Keratinocyte (primary cell): ENCODE data around the gene RALGPS1.

Experiments
- EZH2 ChIP-seq: IDR thresholded peaks from one replicate; pipeline ENCODE4 v1.6.1; 2012; ENCODE audit warnings: inconsistent platforms, mild to moderate bottlenecking, low read length, moderate library complexity
- TF ChIP-seq, protein P1 (sequence below), 3 experiments: IDR thresholded peaks in 1 of 3; conservative IDR thresholded peaks in 1 of 3; optimal IDR thresholded peaks in 1 of 3; 2 replicates in 2 of 3; 3 replicates in 1 of 3; pipeline versions ENCODE3 to v1.5.1; 2011; ENCODE audit warnings: low read length in 3 of 3, mild to moderate bottlenecking in 3 of 3, moderate library complexity in 2 of 3, control low read depth in 1 of 3, inconsistent platforms in 1 of 3; ENCODE audit not compliant: insufficient read depth in 2 of 3; ENCODE audit errors: extremely low read depth in 1 of 3

DNA sequence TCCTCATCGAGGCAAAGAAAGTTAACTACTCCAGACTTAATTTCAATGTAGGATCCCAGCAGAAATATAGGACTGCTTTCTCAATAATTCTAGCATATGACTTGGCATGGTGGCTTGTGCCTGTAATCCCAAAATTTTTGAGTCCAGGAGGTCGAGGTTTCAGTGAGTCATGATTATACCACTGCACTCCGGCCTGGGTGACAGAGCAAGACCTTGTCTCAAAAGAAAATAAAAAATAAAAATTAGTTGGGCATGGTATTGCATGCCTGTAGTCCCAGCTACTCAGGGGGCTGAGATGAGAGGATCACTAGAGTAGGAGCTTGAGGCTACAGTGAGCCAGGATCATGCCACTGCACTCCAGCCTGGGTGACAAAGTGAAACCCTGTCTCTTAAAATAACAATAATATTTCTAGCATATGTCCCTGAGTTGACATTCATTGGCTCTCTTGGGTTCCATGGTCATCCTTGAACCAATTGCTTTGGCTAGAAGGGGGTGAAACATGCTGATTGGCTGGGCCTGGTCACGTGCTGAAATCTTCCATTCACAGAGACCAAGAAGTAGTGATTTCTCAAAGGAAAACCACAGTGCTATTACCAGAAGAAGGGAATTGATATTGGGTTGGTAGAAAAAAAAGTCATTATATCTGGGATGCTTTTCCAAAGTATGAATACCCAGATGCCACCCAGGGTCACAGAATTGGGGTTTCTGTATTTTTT, 318.4 kb downstream of the RALGPS1 start:
- TF ChIP-seq, protein P1, sequence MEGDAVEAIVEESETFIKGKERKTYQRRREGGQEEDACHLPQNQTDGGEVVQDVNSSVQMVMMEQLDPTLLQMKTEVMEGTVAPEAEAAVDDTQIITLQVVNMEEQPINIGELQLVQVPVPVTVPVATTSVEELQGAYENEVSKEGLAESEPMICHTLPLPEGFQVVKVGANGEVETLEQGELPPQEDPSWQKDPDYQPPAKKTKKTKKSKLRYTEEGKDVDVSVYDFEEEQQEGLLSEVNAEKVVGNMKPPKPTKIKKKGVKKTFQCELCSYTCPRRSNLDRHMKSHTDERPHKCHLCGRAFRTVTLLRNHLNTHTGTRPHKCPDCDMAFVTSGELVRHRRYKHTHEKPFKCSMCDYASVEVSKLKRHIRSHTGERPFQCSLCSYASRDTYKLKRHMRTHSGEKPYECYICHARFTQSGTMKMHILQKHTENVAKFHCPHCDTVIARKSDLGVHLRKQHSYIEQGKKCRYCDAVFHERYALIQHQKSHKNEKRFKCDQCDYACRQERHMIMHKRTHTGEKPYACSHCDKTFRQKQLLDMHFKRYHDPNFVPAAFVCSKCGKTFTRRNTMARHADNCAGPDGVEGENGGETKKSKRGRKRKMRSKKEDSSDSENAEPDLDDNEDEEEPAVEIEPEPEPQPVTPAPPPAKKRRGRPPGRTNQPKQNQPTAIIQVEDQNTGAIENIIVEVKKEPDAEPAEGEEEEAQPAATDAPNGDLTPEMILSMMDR (optimal IDR thresholded peaks at IDR 0.05 in 1 of 3, IDR thresholded peaks at IDR 0.05 in 1 of 3, conservative IDR thresholded peaks at IDR 0.05 in 1 of 3; ENCODE audit: extremely low read depth in 1 of 3, insufficient read depth in 2 of 3, low read length in 3 of 3), result no peak
- TF ChIP-seq EZH2, result no peak
